H1 (cell line): Measurements from ENCODE around the gene GRIA3. TPM values are rescaled to one million over a fixed set of nuclear protein-coding genes. Genes with fewer than 3 reads are reported as not detected.

ENCODE experiments used
- CTCF ChIA-PET: fragments of 300-600 bp; sonication (Branson Sonifier 250); formaldehyde crosslinking; loops from one replicate; lab custom pipeline; 2021; ENCODE audit not compliant: partially characterized antibody; lab: Charles Lee
- POLR2A ChIA-PET: fragments of 300-600 bp; sonication (Branson Sonifier 250); formaldehyde crosslinking; loops from one replicate; lab custom pipeline; 2021; ENCODE audit warnings: inconsistent platforms; ENCODE audit not compliant: partially characterized antibody; lab: Charles Lee
- DNase-seq, 2 experiments: peaks; one replicate each; pipeline versions ENCODE4 v3.0.0 to v3.0.0-alpha.2; 2010 to 2022; ENCODE audit warnings: low spot score in 2 of 2, low read depth in 1 of 2, mixed read lengths in 1 of 2
- FAIRE-seq: peaks from 2 replicates; lab custom pipeline; 2011; peaks lifted over from hg19 to GRCh38; lab: Jason Lieb, UNC
- H2AFZ ChIP-seq: 2 replicates; pipeline ENCODE4 v1.8.1; 2012; ENCODE audit warnings: low read length, inconsistent platforms
- H2AK5ac ChIP-seq: 2 replicates; pipeline ENCODE4 v1.6.1; 2013; ENCODE audit warnings: low read depth, low read length
- H2BK120ac ChIP-seq: replicated peaks from 2 replicates; pipeline ENCODE3; 2013; ENCODE audit warnings: low read depth, low read length, inconsistent platforms
- H2BK12ac ChIP-seq: 2 replicates; pipeline ENCODE4 v1.6.1; 2013; ENCODE audit warnings: low read depth, low read length
- H2BK15ac ChIP-seq: 2 replicates; pipeline ENCODE4 v1.6.1; 2013; ENCODE audit warnings: low read length
- H2BK20ac ChIP-seq: 2 replicates; pipeline ENCODE4 v1.6.1; 2013; ENCODE audit warnings: low read length
- H2BK5ac ChIP-seq: 2 replicates; pipeline ENCODE4 v1.6.1; 2013; ENCODE audit warnings: low read depth, low read length
- H3K14ac ChIP-seq: 2 replicates; pipeline ENCODE4 v1.6.1; 2013; ENCODE audit warnings: inconsistent platforms; ENCODE audit not compliant: insufficient read length
- H3K18ac ChIP-seq: 2 replicates; pipeline ENCODE4 v1.6.1; 2013; ENCODE audit warnings: low read length; ENCODE audit errors: extremely low read depth
- H3K23ac ChIP-seq: 2 replicates; pipeline ENCODE4 v1.6.1; 2013; ENCODE audit warnings: inconsistent platforms; ENCODE audit not compliant: insufficient read length
- H3K23me2 ChIP-seq: 2 replicates; pipeline ENCODE4 v1.6.1; 2013; ENCODE audit warnings: low read depth, low read length
- H3K27ac ChIP-seq: 2 replicates; pipeline ENCODE4 v1.6.1; 2011; ENCODE audit warnings: low read depth, low read length, inconsistent platforms
- H3K27me3 ChIP-seq, 4 experiments: replicated peaks in 1 of 4; 1 replicate in 1 of 4; 2 replicates in 3 of 4; pipeline versions ENCODE4 v1.6.1 to v1.8.1; 2011 to 2013; ENCODE audit warnings: low read length in 3 of 4, mild to moderate bottlenecking in 3 of 4, inconsistent platforms in 2 of 4, mixed read lengths in 2 of 4, moderate library complexity in 1 of 4; ENCODE audit not compliant: control insufficient read depth in 3 of 4, insufficient read depth in 3 of 4; ENCODE audit errors: extremely low read depth in 1 of 4
- H3K36me3 ChIP-seq, 4 experiments: 2 replicates each; pipeline versions ENCODE4 v1.6.1 to v1.8.1; 2011 to 2013; ENCODE audit warnings: mild to moderate bottlenecking in 4 of 4, low read length in 3 of 4, moderate library complexity in 2 of 4, control low read depth in 1 of 4, inconsistent platforms in 1 of 4; ENCODE audit not compliant: insufficient read depth in 4 of 4, control insufficient read depth in 2 of 4
- H3K4ac ChIP-seq: replicated peaks from 2 replicates; pipeline ENCODE3; 2013; ENCODE audit warnings: low read length, low read depth, mixed read lengths, inconsistent platforms; ENCODE audit not compliant: insufficient read length
- H3K4me1 ChIP-seq, 4 experiments: replicated peaks in 1 of 4; 1 replicate in 1 of 4; 2 replicates in 3 of 4; pipeline versions ENCODE4 v1.6.1 to v1.8.1; 2011 to 2013; ENCODE audit warnings: low read length in 3 of 4, inconsistent platforms in 2 of 4, mixed read lengths in 1 of 4; ENCODE audit not compliant: insufficient read depth in 4 of 4, control insufficient read depth in 3 of 4
- H3K4me2 ChIP-seq, 2 experiments: 2 replicates each; pipeline versions ENCODE4 v1.6.1 to v1.8.1; 2011 to 2013; ENCODE audit warnings: low read depth in 2 of 2, low read length in 2 of 2, control low read depth in 1 of 2, inconsistent platforms in 1 of 2, mild to moderate bottlenecking in 1 of 2; ENCODE audit not compliant: insufficient read depth in 1 of 2
- H3K4me3 ChIP-seq, 4 experiments: fragments of 200-600, 300-600 bp in 1 of 4; sonication (generic), shearing (Covaris generic), sonication (Bioruptor Twin) in 1 of 4; 2 replicates each; pipeline versions ENCODE4 v1.5.1 to v1.8.1; 2011 to 2016; ENCODE audit warnings: low read length in 4 of 4, low read depth in 3 of 4, control low read depth in 2 of 4, inconsistent platforms in 2 of 4, mild to moderate bottlenecking in 2 of 4, mixed read lengths in 1 of 4, moderate library complexity in 1 of 4; ENCODE audit not compliant: insufficient read depth in 2 of 4; ENCODE audit errors: extremely low read depth in 1 of 4
- H3K56ac ChIP-seq: replicated peaks from 2 replicates; pipeline ENCODE3; 2013; ENCODE audit warnings: low read depth, mild to moderate bottlenecking, mixed read lengths, low read length, inconsistent platforms; ENCODE audit not compliant: insufficient read length
- H3K79me1 ChIP-seq: 2 replicates; pipeline ENCODE4 v1.6.1; 2013; ENCODE audit warnings: low read depth, low read length, control low read depth
- H3K79me2 ChIP-seq, 2 experiments: 2 replicates each; pipeline versions ENCODE4 v1.6.1 to v1.8.1; 2012 to 2013; ENCODE audit warnings: low read length in 2 of 2, mild to moderate bottlenecking in 2 of 2, inconsistent platforms in 1 of 2; ENCODE audit not compliant: insufficient read depth in 2 of 2, control insufficient read depth in 1 of 2
- H3K9ac ChIP-seq, 4 experiments: replicated peaks in 1 of 4; 1 replicate in 1 of 4; 2 replicates in 3 of 4; pipeline versions ENCODE4 v1.6.1 to v1.8.1; 2011 to 2013; ENCODE audit warnings: low read depth in 3 of 4, low read length in 3 of 4, control low read depth in 2 of 4, mild to moderate bottlenecking in 2 of 4, moderate library complexity in 2 of 4, inconsistent platforms in 1 of 4; ENCODE audit errors: extremely low read depth in 1 of 4
- H3K9me3 ChIP-seq, 2 experiments: 2 replicates each; pipeline versions ENCODE4 v1.6.1 to v1.8.1; 2012 to 2013; ENCODE audit warnings: mild to moderate bottlenecking in 2 of 2, moderate library complexity in 2 of 2, control low read depth in 1 of 2, inconsistent platforms in 1 of 2, low read depth in 1 of 2, low read length in 1 of 2, mixed read lengths in 1 of 2; ENCODE audit not compliant: insufficient read depth in 2 of 2
- H4K20me1 ChIP-seq, 2 experiments: replicated peaks in 1 of 2; 2 replicates each; pipeline versions ENCODE3 to v1.8.1; 2011 to 2013; ENCODE audit warnings: inconsistent platforms in 2 of 2, low read length in 2 of 2, mild to moderate bottlenecking in 1 of 2; ENCODE audit not compliant: insufficient read depth in 2 of 2, control insufficient read depth in 1 of 2
- H4K5ac ChIP-seq: 2 replicates; pipeline ENCODE4 v1.6.1; 2013; ENCODE audit warnings: low read length, low read depth, mixed read lengths, inconsistent platforms; ENCODE audit not compliant: insufficient read length
- H4K8ac ChIP-seq: 2 replicates; pipeline ENCODE4 v1.8.0; 2013; ENCODE audit warnings: mild to moderate bottlenecking, moderate library complexity, low read length, inconsistent platforms; ENCODE audit not compliant: insufficient read depth; ENCODE audit errors: extremely low read depth
- H4K91ac ChIP-seq: replicated peaks from 2 replicates; pipeline ENCODE3; 2013; ENCODE audit warnings: low read length, mixed read lengths, inconsistent platforms; ENCODE audit not compliant: insufficient read length
- ASH2L ChIP-seq: fragments of 200-600, 300-600 bp; sonication (generic); IDR thresholded peaks from one replicate; pipeline ENCODE4 v1.7.1; 2017; ENCODE audit warnings: low read length
- BRCA1 ChIP-seq: IDR thresholded peaks from 2 replicates; pipeline ENCODE4 v1.6.1; 2012; ENCODE audit warnings: low read depth, low read length, improper control_type of control experiment
- CTBP2 ChIP-seq: IDR thresholded peaks from 2 replicates; pipeline ENCODE4 v1.7.0; 2011; ENCODE audit warnings: borderline replicate concordance, mild to moderate bottlenecking, moderate library complexity, mixed read lengths, low read length; ENCODE audit not compliant: insufficient read depth, insufficient read length
- EGR1 ChIP-seq: IDR thresholded peaks from 2 replicates; pipeline ENCODE4 v1.6.1; 2011; ENCODE audit warnings: low read depth, low read length, borderline replicate concordance
- NANOG ChIP-seq: IDR thresholded peaks from 2 replicates; pipeline ENCODE4 v1.6.1; 2011; ENCODE audit warnings: low read length, low read depth, mild to moderate bottlenecking, inconsistent platforms; ENCODE audit not compliant: insufficient read depth, poor library complexity, severe bottlenecking
- PHF8 ChIP-seq: fragments of 200-600 bp; sonication (generic); conservative IDR thresholded peaks from 2 replicates; pipeline ENCODE4 v1.7.1; 2012; ENCODE audit warnings: low read depth, mild to moderate bottlenecking, inconsistent platforms, low read length, moderate library complexity
- RAD21 ChIP-seq, 2 experiments: IDR thresholded peaks in 1 of 2; conservative IDR thresholded peaks in 1 of 2; 2 replicates each; pipeline ENCODE4 v1.6.1; 2011; ENCODE audit warnings: low read depth in 2 of 2, low read length in 2 of 2, improper control_type of control experiment in 1 of 2, inconsistent platforms in 1 of 2, mild to moderate bottlenecking in 1 of 2, moderate library complexity in 1 of 2
- SIN3A ChIP-seq, 2 experiments: IDR thresholded peaks in 1 of 2; conservative IDR thresholded peaks in 1 of 2; 2 replicates each; pipeline ENCODE4 v1.6.1; 2011 to 2012; ENCODE audit warnings: low read length in 2 of 2, improper control_type of control experiment in 1 of 2, low read depth in 1 of 2, mild to moderate bottlenecking in 1 of 2
- TEAD4 ChIP-seq: IDR thresholded peaks from 2 replicates; pipeline ENCODE4 v1.6.1; 2012; ENCODE audit warnings: low read depth, low read length, inconsistent platforms, mixed read lengths
- whole genome bisulfite sequencing, 2 experiments: shearing (Covaris generic) in 1 of 2; methylation state at CpG; one replicate each; pipeline versions ENCODE4 v1.1.6 to v1.1.7; 2013 to 2015; ENCODE audit warnings: low lambda C conversion rate in 2 of 2, mixed read lengths in 2 of 2, inconsistent platforms in 1 of 2, low coverage in 1 of 2, missing lambda C conversion rate in 1 of 2; ENCODE audit not compliant: insufficient replicate concordance in 2 of 2, insufficient coverage in 1 of 2, insufficient read length in 1 of 2; ENCODE audit errors: extremely low coverage in 1 of 2, missing lambda C conversion rate in 1 of 2; 5-methylcytosine and 5-hydroxymethylcytosine counted together
- polyA plus RNA-seq, 7 experiments: library from polyadenylated mRNA; depleted of rRNA in 3 of 7; stranded (reverse) in 5 of 7; unstranded in 2 of 7; fragments of >200 nt in 5 of 7; fragments of 200-250 nt in 2 of 7; gene quantifications; 1 replicate in 5 of 7; 2 replicates in 1 of 7; 4 replicates in 1 of 7; pipeline versions ENCODE4 v1.2.1 to v1.2.3, GENCODE V29; 2011 to 2013; ENCODE audit warnings: missing spikeins in 2 of 7, mixed read lengths in 2 of 7
- total RNA-seq: library from RNA; stranded (reverse); fragmentation: NEBNext Ultra II Directional; extraction: Animal tissue kit (Norgen Biotek cat#: 25700); gene quantifications from 2 replicates; pipeline ENCODE4 v1.2.1, GENCODE V29; 2021

Gene GRIA3
- total and polyA plus RNA-seq, 2 of the 8 experiments (the other 6 are each of a cell fraction or from before 2014, with no cell fraction given), result 2.6 to 3.0 TPM

DNA sequence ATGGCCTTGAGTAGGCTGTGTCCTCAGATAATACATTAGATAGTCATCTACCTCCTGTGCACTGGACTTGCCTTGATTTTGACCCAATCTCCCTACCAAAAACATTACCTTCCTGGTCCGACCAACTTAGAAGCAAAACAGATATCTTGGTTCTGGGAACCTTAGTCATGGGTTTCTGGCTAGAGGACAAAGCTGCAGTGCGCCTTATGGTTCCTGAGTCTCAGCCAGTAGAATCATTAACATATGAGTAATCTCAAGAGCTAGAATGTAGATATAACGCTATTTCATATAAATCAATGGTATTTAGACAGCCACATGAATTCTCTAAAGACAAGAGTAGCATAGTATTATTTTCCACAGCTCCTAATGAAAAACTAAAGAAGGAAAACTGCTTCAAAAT is 83.1 kb downstream of the GRIA3 start:
- no peaks in the 10 kb centered on the region for H3K23me2 ChIP-seq
- CTCF ChIA-PET, result interaction anchor here (0.7 to 1.0 kb wide), 2 partner anchors 10 to 111 kb away, joined by 3 to 4 read pairs; no protein-coding TSS in a partner anchor

More for the DNA sequence above, 83.1 kb downstream of the GRIA3 start:
- H3K9me3 ChIP-seq, result no peaks in the 10 kb centered on the region
- H3K9ac ChIP-seq, result no peak overlapping the region
- FAIRE-seq (no peak), DNase-seq (no peak)
- H3K36me3 ChIP-seq, result no peaks in the 10 kb centered on the region
- no peak overlapping the region for H3K23ac ChIP-seq
- TF ChIP-seq NANOG (no peak), PHF8 (no peak), TEAD4 (no peak), SIN3A (conservative IDR thresholded peaks at IDR 0.05 in 1 of 2, IDR thresholded peaks at IDR 0.05 in 1 of 2; ENCODE audit: low read depth in 1 of 2, low read length in 2 of 2) (no peak), RAD21 (IDR thresholded peaks at IDR 0.05 in 1 of 2, conservative IDR thresholded peaks at IDR 0.05 in 1 of 2; ENCODE audit: low read depth in 2 of 2, low read length in 2 of 2) (no peak), CTBP2 (no peak), ASH2L (no peak), BRCA1 (no peak), EGR1 (no peak)
- no peak overlapping the region for H3K18ac ChIP-seq
- H3K4me1 ChIP-seq, result no peaks in the 10 kb centered on the region; a peak in 1 of 7 replicates
- H2AK5ac ChIP-seq, result no peak overlapping the region
- H3K4me3 ChIP-seq, result no peak overlapping the region
- H3K4me2 ChIP-seq, result no peak overlapping the region
- H3K27me3 ChIP-seq, result no peaks in the 10 kb centered on the region
- H2BK12ac ChIP-seq, result no peak overlapping the region
- H4K8ac ChIP-seq, result no peak overlapping the region
- H3K56ac ChIP-seq, result no peak overlapping the region
- no peaks in the 10 kb centered on the region for H3K79me2 ChIP-seq
- no peaks in the 10 kb centered on the region for H3K79me1 ChIP-seq
- no peak overlapping the region for H4K91ac ChIP-seq
- no peak overlapping the region for H2BK15ac ChIP-seq
- no peak overlapping the region for H3K4ac ChIP-seq
- H4K5ac ChIP-seq, result no peak overlapping the region
- H2AFZ ChIP-seq, result no peak overlapping the region
- POLR2A ChIA-PET, result no interaction called here
- no peak overlapping the region for H2BK5ac ChIP-seq
- H3K27ac ChIP-seq, result no peak overlapping the region
- no peak overlapping the region for H2BK120ac ChIP-seq
- no peak overlapping the region for H3K14ac ChIP-seq
- 89% methylated on average over 2 of the region's 3 CpGs; no CpG with 5 or more reads in 1 of the 2 experiments for WGBS, 2 experiments
- H4K20me1 ChIP-seq, result no peaks in the 10 kb centered on the region
- no peak overlapping the region for H2BK20ac ChIP-seq
